Glomerular endothelial cell (primary cell): ENCODE results near the gene SCYL1. TPM values are rescaled to one million over a fixed set of nuclear protein-coding genes. Genes with fewer than 3 reads are reported as not detected.

Experiments
- DNase-seq: peaks from one replicate; pipeline ENCODE4 v3.0.0-alpha.2; 2011; ENCODE audit warnings: low read depth, low spot score; ENCODE audit errors: extremely low read depth
- total RNA-seq: library from RNA; depleted of rRNA; stranded (reverse); fragments of >200 nt; gene quantifications from 2 replicates; pipeline ENCODE4 v1.2.3, GENCODE V29; 2015

The SCYL1 gene
- total RNA-seq, 1 donor from 2014 or later: 104 TPM

GRCh38 chr11:65532388-65533064, 7.6 kb downstream of the SCYL1 start:
- no peak for DNase-seq

- no peak for DNase-seq
Measured at GRCh38 chr11:65535102-65535501, 10.2 kb downstream of the SCYL1 start.

GRCh38 chr11:65536412-65537295, 11.8 kb downstream of the SCYL1 start:
- no peak for DNase-seq

GRCh38 chr11:65537296-65537597, 12.4 kb downstream of the SCYL1 start:
- DNase-seq: no peak

GRCh38 chr11:65537620-65538231, 12.8 kb downstream of the SCYL1 start:
- DNase-seq: no peak

- DNase-seq: no peak
Measured at GRCh38 chr11:65538232-65538914, 13.5 kb downstream of the SCYL1 start.

- no peak for DNase-seq
Measured at GRCh38 chr11:65538915-65539743, 14.2 kb downstream of the SCYL1 start.

- no peak for DNase-seq
Measured at GRCh38 chr11:65539744-65540289, 14.9 kb downstream of the SCYL1 start.

- DNase-seq: no peak
Measured at GRCh38 chr11:65540290-65541092, 15.6 kb downstream of the SCYL1 start.

- no peak for DNase-seq
Measured at GRCh38 chr11:65541093-65541982, 16.5 kb downstream of the SCYL1 start.

- DNase-seq: no peak
Measured at GRCh38 chr11:65542738-65543390, 18.0 kb downstream of the SCYL1 start.

- DNase-seq: no peak
Measured at GRCh38 chr11:65545853-65546216, 21.0 kb downstream of the SCYL1 start.

- no peak for DNase-seq
Measured at GRCh38 chr11:65546217-65546958, 21.5 kb downstream of the SCYL1 start.

- DNase-seq: no peak
Measured at GRCh38 chr11:65547446-65548125, 22.7 kb downstream of the SCYL1 start.

- DNase-seq: no peak
Measured at GRCh38 chr11:65548395-65548794, 23.5 kb downstream of the SCYL1 start.

GRCh38 chr11:65549096-65549495, 24.2 kb downstream of the SCYL1 start:
- DNase-seq: no peak
